K562 treated with DMSO at 1 percent for 24 hours (cell line): ENCODE results near the gene CCDC107. TPM values are rescaled to one million over a fixed set of nuclear protein-coding genes. Genes with fewer than 3 reads are reported as not detected.

ENCODE experiments used
- total RNA-seq: library from RNA; unstranded; fragments of 300-600 nt; gene quantifications from 2 replicates; pipeline ENCODE4 v1.2.3, GENCODE V29; 2022; ENCODE audit warnings: low read depth; ENCODE audit not compliant: insufficient read depth

Gene CCDC107
- total RNA-seq: 15.5 and 17.2 TPM in 2 replicates

DNA sequence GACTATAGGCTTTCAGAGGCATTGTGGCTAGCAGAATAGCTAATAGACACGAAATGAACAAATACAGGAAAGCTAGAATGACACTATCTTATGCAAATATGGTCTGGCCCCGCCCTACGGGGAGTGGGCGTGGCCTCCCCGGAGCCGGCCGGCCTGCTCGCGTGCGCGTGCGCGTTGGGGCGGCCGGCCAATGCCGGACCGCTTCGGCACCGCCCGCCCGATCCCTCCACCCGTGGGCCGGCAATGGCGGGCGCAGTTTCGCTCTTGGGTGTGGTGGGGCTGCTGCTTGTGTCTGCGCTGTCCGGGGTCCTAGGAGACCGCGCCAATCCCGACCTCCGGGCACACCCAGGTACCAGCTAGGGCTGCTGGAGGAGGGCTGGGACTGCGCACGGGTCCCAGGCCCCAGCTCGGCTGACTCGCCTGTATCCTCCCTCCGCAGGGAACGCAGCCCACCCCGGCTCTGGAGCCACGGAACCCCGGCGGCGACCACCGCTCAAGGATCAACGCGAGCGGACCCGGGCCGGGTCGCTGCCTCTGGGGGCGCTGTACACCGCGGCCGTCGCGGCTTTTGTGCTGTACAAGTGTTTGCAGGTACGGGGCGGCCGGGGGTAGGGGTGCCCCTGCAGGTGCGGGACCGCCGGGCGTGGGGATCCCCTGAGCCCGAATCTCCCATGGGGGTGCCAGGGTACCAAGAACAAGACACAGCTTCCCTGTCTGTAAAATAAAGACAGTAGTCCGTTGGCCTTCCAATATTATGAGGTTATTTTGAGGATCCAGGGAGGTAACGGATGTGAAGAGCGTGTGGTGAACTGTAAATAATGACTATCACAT lies at the start of gene CCDC107:
Gene CCDC107, plus strand, starts transcription at position 156 of the 831 bp plus-strand sequence. Its CDS starts 88 bp downstream, at position 244.

GRCh38 chr9:35618325-35618727 lies 39.8 kb upstream of the CCDC107 start, which contains the start of gene CD72:
Gene CD72 (minus strand): TSS chr9:35618413. CDS start chr9:35618303, 110 bp downstream.

DNA sequence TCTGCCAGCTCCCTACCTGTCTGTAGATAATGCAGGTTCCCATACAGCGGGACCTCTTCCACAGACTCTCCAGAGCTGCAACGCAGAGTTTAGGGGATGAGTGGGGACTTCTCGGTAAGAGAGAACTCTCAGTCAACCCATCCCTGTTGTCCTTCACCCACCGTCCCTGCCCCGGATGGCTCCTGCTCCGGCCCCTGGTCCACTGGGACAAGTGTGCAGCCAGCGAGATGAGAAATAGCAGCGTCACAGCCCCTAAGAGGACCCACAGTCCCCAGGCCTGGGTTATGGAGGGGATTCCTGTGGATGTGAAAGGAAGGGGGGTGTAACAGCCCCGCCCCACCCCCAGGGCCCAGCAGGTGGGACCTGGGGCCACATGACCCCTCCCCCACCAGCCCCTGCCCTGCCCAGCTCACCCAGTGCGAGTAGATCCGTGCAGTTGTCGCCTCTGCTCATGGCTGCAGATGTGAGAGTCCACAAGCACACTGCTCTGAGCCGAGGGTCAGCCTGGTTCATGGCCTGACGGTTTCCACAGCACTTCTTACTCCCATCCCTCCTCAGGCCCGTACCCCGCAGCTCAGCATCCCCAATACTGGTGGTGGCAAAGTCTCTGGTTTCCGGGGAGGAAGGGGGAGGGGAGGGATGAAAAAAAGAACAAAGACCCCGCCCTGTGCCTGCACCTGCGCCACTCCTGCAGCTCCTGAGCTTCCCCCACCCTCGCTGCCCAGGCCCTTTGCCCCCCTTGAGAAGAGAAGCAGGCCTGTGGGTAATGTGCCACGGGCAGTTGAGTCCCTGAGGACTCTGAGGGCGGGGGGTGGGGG lies 7.5 kb upstream of the CCDC107 start, which contains the start of gene SIT1:
Gene SIT1, minus strand, starts transcription at position 591 of the 818 bp plus-strand sequence. Its CDS starts 78 bp downstream, at position 513.

GRCh38 chr9:35657546-35658136 lies 451 bp upstream of the CCDC107 start, which contains the start of gene RMRP:
Gene RMRP (minus strand): TSS chr9:35658019.

DNA sequence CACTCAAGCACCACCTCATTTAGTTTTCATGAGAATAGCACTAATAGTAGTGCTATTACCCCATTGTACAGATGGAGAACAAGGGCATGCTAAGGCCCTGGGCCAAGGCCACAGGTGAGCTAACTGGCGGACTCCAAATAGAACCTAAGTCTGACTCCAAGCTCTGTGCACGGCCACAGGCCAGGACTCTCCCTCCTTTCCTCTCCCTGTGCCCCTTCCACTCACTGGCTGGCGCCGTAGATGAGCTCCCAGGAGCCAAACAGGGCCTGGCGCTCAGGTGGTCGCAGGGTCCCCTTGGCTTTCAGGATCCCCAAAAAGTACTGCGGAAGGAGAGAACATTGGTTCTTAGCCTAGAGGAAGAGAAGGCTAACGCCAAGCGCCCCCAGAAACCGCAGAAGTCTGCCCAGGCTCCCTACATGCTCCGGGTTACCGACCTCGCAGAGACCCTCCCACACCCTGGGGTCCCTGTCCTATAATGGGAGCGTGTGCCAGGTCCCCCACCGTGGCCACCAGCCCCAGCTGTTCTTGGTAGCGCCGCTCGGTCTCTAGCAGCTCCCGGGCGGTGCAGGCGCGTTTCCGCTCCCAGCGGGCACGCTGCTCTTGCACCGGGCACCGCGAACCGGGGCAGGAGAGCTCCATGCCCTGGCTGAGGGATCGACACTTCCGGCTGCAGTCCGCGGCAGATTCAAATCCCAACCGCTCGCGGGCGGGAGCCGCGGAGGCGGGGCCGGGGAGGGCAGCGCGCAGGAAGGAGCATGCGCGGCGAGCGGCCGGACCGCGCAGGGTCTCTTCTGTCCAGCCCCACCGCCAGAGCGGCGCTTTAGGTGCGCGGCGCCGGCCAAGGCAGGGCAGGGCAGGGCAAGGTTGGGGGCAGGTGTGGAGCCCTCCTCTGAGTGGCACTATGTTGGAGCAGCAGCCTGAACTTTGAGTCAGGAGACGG lies 6.7 kb downstream of the CCDC107 start, which contains the start of gene ARHGEF39:
Gene ARHGEF39, minus strand, starts transcription at position 665 of the 940 bp plus-strand sequence. Its CDS starts 26 bp downstream, at position 639.

DNA sequence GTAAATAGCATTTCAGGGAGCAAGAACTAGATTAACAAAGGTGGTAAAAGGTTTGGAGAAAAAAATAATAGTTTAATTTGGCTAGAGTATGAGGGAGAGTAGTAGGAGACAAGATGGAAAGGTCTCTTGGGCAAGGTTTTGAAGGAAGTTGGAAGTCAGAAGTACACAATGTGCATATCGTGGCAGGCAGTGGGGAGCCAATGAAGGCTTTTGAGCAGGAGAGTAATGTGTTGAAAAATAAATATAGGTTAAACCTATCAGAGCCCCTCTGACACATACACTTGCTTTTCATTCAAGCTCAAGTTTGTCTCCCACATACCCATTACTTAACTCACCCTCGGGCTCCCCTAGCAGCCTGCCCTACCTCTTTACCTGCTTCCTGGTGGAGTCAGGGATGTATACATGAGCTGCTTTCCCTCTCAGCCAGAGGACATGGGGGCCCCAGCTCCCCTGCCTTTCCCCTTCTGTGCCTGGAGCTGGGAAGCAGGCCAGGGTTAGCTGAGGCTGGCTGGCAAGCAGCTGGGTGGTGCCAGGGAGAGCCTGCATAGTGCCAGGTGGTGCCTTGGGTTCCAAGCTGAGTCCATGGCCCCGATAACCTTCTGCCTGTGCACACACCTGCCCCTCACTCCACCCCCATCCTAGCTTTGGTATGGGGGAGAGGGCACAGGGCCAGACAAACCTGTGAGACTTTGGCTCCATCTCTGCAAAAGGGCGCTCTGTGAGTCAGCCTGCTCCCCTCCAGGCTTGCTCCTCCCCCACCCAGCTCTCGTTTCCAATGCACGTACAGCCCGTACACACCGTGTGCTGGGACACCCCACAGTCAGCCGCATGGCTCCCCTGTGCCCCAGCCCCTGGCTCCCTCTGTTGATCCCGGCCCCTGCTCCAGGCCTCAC lies 15.3 kb downstream of the CCDC107 start, which contains the start of gene CA9:
Gene CA9, plus strand, starts transcription at position 797 of the 893 bp plus-strand sequence. Its CDS starts 32 bp downstream, at position 829.

GRCh38 chr9:35689542-35690293 lies 31.6 kb downstream of the CCDC107 start, which contains the start of gene TPM2:
Gene TPM2 (minus strand): TSS chr9:35689925. CDS start chr9:35689817, 108 bp downstream.

Other genes starting within 250 kb of the CCDC107 start
- gene RUSC2, start 168.2 kb upstream of the CCDC107 start, total RNA-seq: 8.8 and 9.0 TPM in 2 replicates
- gene TESK1, start 53.0 kb upstream of the CCDC107 start, total RNA-seq: 20.9 and 22.7 TPM in 2 replicates
- gene CD72, start 39.9 kb upstream of the CCDC107 start, total RNA-seq: 1.6 TPM in 1 of 2 replicates, not detected in the other
- not detected in 2 replicates for gene SIT1, start 7.4 kb upstream of the CCDC107 start, total RNA-seq
- not detected in 2 replicates for gene RMRP, start 273 bp upstream of the CCDC107 start, total RNA-seq
- gene ARHGEF39, start 6.9 kb downstream of the CCDC107 start, total RNA-seq: 13.1 and 14.4 TPM in 2 replicates
- 1.00 and 1.4 TPM in 2 replicates for gene CA9, start 15.6 kb downstream of the CCDC107 start, total RNA-seq
- gene TPM2, start 31.6 kb downstream of the CCDC107 start, total RNA-seq: 3.6 and 3.9 TPM in 2 replicates
- 148 and 181 TPM in 2 replicates for gene TLN1, start 73.9 kb downstream of the CCDC107 start, total RNA-seq
- 38.0 and 39.4 TPM in 2 replicates for gene CREB3, start 74.4 kb downstream of the CCDC107 start, total RNA-seq
- gene GBA2, start 90.9 kb downstream of the CCDC107 start, total RNA-seq: 54.5 and 57.4 TPM in 2 replicates
- gene RGP1, start 91.0 kb downstream of the CCDC107 start, total RNA-seq: 12.6 and 13.9 TPM in 2 replicates
- not detected in 2 replicates for gene MSMP, start 96.0 kb downstream of the CCDC107 start, total RNA-seq
- 3.9 TPM in 2 replicates for gene NPR2, start 133.3 kb downstream of the CCDC107 start, total RNA-seq
- gene SPAG8, start 154.0 kb downstream of the CCDC107 start, total RNA-seq: not detected in 2 replicates
- 101 and 102 TPM in 2 replicates for gene HINT2, start 156.8 kb downstream of the CCDC107 start, total RNA-seq
- gene FAM221B, start 170.4 kb downstream of the CCDC107 start, total RNA-seq: not detected in 2 replicates
- 7.2 and 8.5 TPM in 2 replicates for gene TMEM8B, start 170.9 kb downstream of the CCDC107 start, total RNA-seq
- not detected in 2 replicates for gene OR13J1, start 212.1 kb downstream of the CCDC107 start, total RNA-seq
- not detected in 2 replicates for gene HRCT1, start 247.9 kb downstream of the CCDC107 start, total RNA-seq